ENCODE data around the gene CRABP2. TPM values are rescaled to one million over a fixed set of nuclear protein-coding genes. Genes with fewer than 3 reads are reported as not detected.

The CRABP2 gene
- total and polyA plus RNA-seq, 2 donors (not counting 1 experiment from before 2014, with no cell fraction given) = 0.89 to 1.2 TPM

GRCh38 chr1:156711011-156711817 lies 5.8 kb upstream of the CRABP2 start:
- no peak for TF ChIP-seq EZH2 (IDR thresholded peaks at IDR 0.05; ENCODE audit: borderline replicate concordance, insufficient read depth, low read depth, low read length, poor library complexity, severe bottlenecking)
- Histone ChIP-seq H3K9me3 (ENCODE audit: control extremely low read depth in 1 of 3, control insufficient read depth in 2 of 3, insufficient read depth in 1 of 3, low read length in 2 of 3) (no peaks in the 10 kb centered on the region), H4K20me1 (ENCODE audit: control insufficient read depth, insufficient read depth, low read length, poor library complexity, severe bottlenecking) (no peaks in the 10 kb centered on the region), H3K36me3 (replicated peaks in 1 of 2; ENCODE audit: control extremely low read depth in 1 of 2, control insufficient read depth in 1 of 2, extremely low read depth in 1 of 2, insufficient read depth in 2 of 2, low read length in 1 of 2) (peaks cover 0 to 5% of the 10 kb centered on the region in 2 experiments), H3K27ac (ENCODE audit: low read length in 2 of 2) (no peak overlapping the region), H3K9ac (ENCODE audit: low read length) (no peak overlapping the region), H3K27me3 (replicated peaks in 1 of 4; ENCODE audit: control extremely low read depth in 1 of 4, control insufficient read depth in 3 of 4, insufficient read depth in 4 of 4, low read length in 3 of 4) (peaks cover 0 to 5% (median 2%) of the 10 kb centered on the region in 4 experiments), H3K4me3 (ENCODE audit: control extremely low read depth in 1 of 5, extremely low read depth in 1 of 5, insufficient read depth in 1 of 5, low read depth in 2 of 5, low read length in 4 of 5) (no peak overlapping the region), H3K79me2 (ENCODE audit: control insufficient read depth, insufficient read depth, low read length) (no peaks in the 10 kb centered on the region), H3K4me1 (ENCODE audit: control insufficient read depth in 2 of 2, insufficient read depth in 2 of 2, low read length in 2 of 2) (peaks cover 3 to 7% of the 10 kb centered on the region in 2 donors), H2AFZ (ENCODE audit: insufficient read depth, low read depth, low read length, poor library complexity, severe bottlenecking) (no peak overlapping the region), H3K4me2 (replicated peaks; ENCODE audit: low read depth, low read length, poor library complexity, severe bottlenecking) (no peak overlapping the region)
- no peak for ATAC-seq (ENCODE audit: low read depth)
- H3K9me3 Mint-ChIP-seq (ENCODE audit: insufficient read depth) = no peaks in the 10 kb centered on the region
- intact Hi-C loops (cut with micrococcal nuclease) = no loop called here
- no peaks in the 10 kb centered on the region for H3K27me3 Mint-ChIP-seq
- no peak overlapping the region for H3K27ac Mint-ChIP-seq
- CTCF ChIA-PET = interaction anchor here (0.8 to 3.6 kb wide), 4 partner anchors 12 to 21 kb away, joined by 3 to 15 read pairs (median 5); partner anchors contain the start of gene METTL25B
- peaks cover 8% of the 10 kb centered on the region for H3K4me1 Mint-ChIP-seq
- 89% methylated on average over 1 of the region's 9 CpGs for WGBS (ENCODE audit: insufficient coverage)
- no peak for DNase-seq
- POLR2A ChIA-PET = no interaction called here
- H3K4me3 Mint-ChIP-seq = no peak overlapping the region

GRCh38 chr1:156709757-156710489 lies 4.5 kb upstream of the CRABP2 start:
- Histone ChIP-seq H3K9me3 (ENCODE audit: control extremely low read depth in 1 of 3, control insufficient read depth in 2 of 3, insufficient read depth in 1 of 3, low read length in 2 of 3) (no peaks in the 10 kb centered on the region), H3K36me3 (replicated peaks in 1 of 2; ENCODE audit: control extremely low read depth in 1 of 2, control insufficient read depth in 1 of 2, extremely low read depth in 1 of 2, insufficient read depth in 2 of 2, low read length in 1 of 2) (no peaks in the 10 kb centered on the region), H4K20me1 (ENCODE audit: control insufficient read depth, insufficient read depth, low read length, poor library complexity, severe bottlenecking) (no peaks in the 10 kb centered on the region), H3K27ac (ENCODE audit: low read length in 2 of 2) (no peak overlapping the region), H3K79me2 (ENCODE audit: control insufficient read depth, insufficient read depth, low read length) (no peaks in the 10 kb centered on the region), H3K4me2 (replicated peaks; ENCODE audit: low read depth, low read length, poor library complexity, severe bottlenecking) (no peak overlapping the region), H3K4me3 (ENCODE audit: control extremely low read depth in 1 of 5, extremely low read depth in 1 of 5, insufficient read depth in 1 of 5, low read depth in 2 of 5, low read length in 4 of 5) (no peak overlapping the region), H3K9ac (ENCODE audit: low read length) (no peak overlapping the region), H3K4me1 (ENCODE audit: control insufficient read depth in 2 of 2, insufficient read depth in 2 of 2, low read length in 2 of 2) (peaks cover 15 to 20% of the 10 kb centered on the region in 2 donors), H2AFZ (ENCODE audit: insufficient read depth, low read depth, low read length, poor library complexity, severe bottlenecking) (no peak overlapping the region), H3K27me3 (replicated peaks in 1 of 4; ENCODE audit: control extremely low read depth in 1 of 4, control insufficient read depth in 3 of 4, insufficient read depth in 4 of 4, low read length in 3 of 4) (peaks cover 0 to 17% (median 7%) of the 10 kb centered on the region in 4 experiments)
- ATAC-seq (ENCODE audit: low read depth) (no peak), DNase-seq (no peak)
- intact Hi-C loops (cut with micrococcal nuclease) = loop anchor here (5.0 kb wide), 1 partner anchor 152 kb away; the partner anchor contains the start of gene NTRK1
- Mint-ChIP-seq H3K4me3 (no peak overlapping the region), H3K27me3 (no peaks in the 10 kb centered on the region), H3K27ac (no peak overlapping the region), H3K9me3 (ENCODE audit: insufficient read depth) (no peaks in the 10 kb centered on the region), H3K4me1 (peaks cover 20% of the 10 kb centered on the region)
- 91% methylated on average over 10 of the region's 11 CpGs for WGBS (ENCODE audit: insufficient coverage)
- no peak for TF ChIP-seq CTCF (IDR thresholded peaks at IDR 0.05)
- no peak for TF ChIP-seq EZH2 (IDR thresholded peaks at IDR 0.05; ENCODE audit: borderline replicate concordance, insufficient read depth, low read depth, low read length, poor library complexity, severe bottlenecking)
- ChIA-PET CTCF (interaction anchor here (1.4 to 7.6 kb wide), 3 partner anchors 16 to 33 kb away, joined by 3 to 80 read pairs (median 7); partner anchors contain the start of gene NES), POLR2A (no interaction called here)
